ENCODE data around the gene ITGA3.

The ITGA3 gene

GRCh38 chr17:50095626-50096037 is 39.7 kb downstream of the ITGA3 start:
- no peak for DNase-seq

DNA sequence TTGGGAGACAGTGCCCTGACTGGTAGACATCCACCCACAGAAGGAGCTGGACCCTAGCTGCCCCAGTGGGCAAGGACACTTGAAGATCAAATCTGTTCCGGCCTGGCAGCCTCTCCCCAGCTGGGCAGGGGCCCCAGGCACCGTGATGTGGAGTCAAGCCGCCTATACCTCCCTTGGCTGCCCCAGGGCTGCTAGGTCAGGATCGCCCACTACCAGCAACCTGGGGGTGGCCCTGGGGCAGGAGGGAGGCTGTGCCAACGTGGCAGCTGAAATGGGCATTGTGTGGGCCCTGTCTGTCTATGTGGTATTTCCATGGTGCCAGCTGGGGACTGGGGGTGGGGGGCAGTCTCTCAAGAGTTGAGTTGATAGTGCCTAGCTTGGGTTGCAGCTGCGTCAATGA is 40.2 kb downstream of the ITGA3 start:
- DNase-seq, result no peak

DNA sequence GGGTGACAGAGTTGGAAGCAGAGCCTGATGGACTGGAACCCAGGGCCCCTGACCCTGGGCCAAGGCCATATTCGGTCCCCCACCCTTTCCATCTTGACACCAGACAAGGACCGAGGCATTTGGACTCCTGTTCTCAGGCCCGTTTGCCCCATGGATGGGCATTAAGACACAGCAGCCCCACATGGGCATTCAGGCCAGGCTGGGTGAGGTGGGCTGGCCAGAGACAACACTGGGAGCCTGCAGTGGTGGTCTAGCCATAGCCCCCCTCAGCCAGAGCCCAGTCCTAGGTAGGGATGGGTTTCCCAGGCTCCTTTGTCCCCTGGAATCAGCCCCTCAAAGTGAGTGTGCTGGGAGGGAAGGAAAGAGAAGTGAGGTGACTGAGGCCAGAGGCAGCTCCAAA is 40.8 kb downstream of the ITGA3 start:
- DNase-seq, result no peak

DNA sequence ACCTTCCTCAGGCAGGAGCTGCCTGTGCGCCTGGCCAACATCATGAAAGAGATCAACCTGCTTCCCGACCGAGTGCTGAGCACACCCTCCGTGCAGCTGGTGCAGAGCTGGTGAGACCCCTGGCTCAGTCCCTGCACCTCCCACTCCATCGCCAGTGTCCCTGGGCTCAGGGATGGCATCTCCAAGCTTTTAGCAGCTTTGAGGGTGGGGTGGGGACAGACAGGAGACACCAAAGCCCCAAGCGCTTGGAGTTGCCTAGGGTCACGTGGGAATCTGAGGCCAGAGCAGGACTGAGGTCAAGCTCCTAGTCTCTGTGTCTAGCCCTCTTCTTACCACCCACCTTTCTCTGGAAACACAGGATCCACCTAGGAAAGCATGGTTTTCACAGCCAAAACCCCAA is 41.5 kb downstream of the ITGA3 start:
- DNase-seq, result no peak

DNA sequence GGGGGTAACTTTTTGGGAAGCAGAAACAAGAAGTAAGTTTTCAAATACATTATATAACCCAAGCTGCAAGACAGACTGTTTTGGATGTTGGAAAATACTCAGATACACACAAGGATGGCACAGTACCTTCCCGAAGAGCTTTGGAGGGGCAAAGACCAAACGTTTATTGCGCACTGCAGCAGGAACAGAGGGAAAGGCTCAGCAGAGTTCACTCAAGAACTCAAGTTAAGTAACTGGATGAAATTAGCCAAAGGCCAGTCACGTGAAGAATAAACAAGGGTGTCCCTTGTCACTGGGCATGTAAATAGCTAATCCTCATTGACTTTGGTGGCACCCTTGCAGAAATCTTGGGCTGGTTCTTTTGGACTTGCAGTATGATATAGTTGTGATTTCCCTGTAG is 42.0 kb downstream of the ITGA3 start:
- no peak for DNase-seq

DNA sequence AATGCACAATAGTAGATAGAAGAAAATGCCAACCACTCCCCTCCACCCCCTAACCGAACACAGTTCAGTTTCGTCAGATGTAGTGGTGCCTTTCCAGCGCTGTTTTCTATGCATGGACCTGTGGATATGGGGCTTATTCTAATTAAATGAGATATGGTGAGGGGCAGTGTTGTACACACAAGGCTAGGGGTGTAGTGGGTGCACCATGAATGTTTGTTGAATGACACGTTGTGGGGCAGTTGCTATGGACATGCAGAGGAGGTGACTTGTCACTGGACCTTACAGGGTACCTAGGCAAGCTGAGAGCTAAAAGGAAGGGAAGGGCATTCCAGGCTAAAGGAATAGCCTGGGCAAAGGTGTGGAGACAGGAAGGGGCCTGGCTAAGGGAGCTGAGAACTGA is 42.7 kb downstream of the ITGA3 start:
- no peak for DNase-seq

- no peak for DNase-seq
These were observed 43.1 kb downstream of the ITGA3 start for GRCh38 chr17:50099003-50099402.

DNA sequence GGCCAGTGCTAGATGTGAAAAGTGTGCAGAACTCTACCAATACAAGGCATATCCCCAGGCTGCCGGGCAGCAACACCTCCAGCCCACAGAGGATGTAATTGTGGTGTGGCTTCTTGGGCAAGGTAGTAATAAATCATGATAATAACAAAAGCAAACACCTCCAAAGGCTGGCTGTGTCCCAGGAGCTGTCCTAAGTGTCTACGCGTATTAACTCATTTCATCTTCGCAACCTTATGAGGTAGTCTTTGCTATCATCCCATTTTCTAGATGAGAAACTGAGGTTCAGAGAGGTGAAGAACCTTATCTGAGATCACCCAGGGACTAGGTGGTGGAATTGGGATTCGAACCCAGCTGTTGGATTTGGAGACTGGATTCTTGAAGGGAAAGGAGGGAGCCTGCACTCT is 44.6 kb downstream of the ITGA3 start:
- no peak for DNase-seq

- no peak for DNase-seq
These were observed 45.0 kb downstream of the ITGA3 start for GRCh38 chr17:50100921-50101345.

- no peak for DNase-seq
These were observed 45.6 kb downstream of the ITGA3 start for GRCh38 chr17:50101346-50102163.

DNA sequence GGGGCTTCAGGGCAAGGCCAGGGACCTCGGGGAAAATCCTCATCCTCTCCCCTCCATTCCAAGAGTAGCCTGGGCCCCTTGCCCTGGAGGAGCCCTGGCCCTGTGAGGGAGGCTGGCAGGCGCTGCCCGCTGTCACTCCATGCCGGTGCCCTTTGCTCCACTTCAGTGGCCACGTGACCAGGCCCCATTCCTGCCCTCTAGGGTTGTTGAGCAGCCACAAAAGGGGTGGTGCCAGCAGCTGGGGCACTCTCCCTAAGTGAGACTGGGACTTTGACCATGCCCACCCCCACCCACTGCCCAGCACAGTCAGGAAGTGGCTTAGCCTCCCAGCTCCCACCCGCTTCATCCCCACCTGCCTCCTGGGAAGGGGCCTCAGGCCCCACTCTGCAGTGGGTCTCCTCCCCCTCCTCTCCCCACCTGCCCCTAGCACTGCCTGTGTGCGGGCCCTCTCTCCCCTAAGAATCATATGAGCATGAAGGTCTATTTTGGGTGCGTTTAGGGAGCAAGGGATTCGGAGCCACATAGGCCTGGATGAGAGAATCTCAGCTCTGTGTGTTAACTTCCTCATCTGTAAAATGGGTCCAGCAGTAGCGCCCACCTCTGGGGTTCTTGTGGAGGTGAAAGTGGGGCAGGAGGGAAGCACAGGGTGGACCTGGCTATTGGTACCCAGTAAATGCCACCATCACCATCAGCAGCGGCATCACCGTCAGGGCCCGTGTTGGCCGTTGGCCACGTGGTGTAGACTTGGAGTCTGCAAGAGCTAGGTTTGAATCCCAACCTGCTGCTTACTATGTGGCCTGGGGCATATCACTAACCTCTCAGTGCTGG is 46.5 kb downstream of the ITGA3 start:
- no peak for DNase-seq

- DNase-seq, result no peak
These were observed 47.3 kb downstream of the ITGA3 start for GRCh38 chr17:50103252-50103651.

DNA sequence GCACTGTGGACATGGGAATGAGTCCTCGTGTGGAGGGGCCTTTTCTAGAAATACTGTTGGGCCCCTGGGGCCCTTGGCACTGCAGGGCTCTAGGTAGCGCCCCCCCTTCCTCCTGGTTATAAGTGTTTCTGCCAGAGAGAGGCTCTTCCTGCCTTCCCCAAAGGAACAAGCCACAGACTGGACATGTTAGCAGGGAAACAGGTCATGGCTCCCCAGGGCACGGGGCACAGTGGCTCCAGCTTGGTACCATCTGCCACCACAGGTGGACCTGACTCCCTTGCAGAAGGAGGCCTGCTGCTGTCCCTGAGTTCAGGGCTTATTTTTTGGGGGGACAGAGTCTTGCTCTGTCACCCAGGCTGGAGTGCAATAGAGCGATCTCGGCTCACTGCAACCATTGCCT is 48.0 kb downstream of the ITGA3 start:
- DNase-seq, result no peak

GRCh38 chr17:50105811-50106210 is 49.9 kb downstream of the ITGA3 start:
- DNase-seq, result no peak

- no peak for DNase-seq
These were observed 50.7 kb downstream of the ITGA3 start for GRCh38 chr17:50106393-50107131.

DNA sequence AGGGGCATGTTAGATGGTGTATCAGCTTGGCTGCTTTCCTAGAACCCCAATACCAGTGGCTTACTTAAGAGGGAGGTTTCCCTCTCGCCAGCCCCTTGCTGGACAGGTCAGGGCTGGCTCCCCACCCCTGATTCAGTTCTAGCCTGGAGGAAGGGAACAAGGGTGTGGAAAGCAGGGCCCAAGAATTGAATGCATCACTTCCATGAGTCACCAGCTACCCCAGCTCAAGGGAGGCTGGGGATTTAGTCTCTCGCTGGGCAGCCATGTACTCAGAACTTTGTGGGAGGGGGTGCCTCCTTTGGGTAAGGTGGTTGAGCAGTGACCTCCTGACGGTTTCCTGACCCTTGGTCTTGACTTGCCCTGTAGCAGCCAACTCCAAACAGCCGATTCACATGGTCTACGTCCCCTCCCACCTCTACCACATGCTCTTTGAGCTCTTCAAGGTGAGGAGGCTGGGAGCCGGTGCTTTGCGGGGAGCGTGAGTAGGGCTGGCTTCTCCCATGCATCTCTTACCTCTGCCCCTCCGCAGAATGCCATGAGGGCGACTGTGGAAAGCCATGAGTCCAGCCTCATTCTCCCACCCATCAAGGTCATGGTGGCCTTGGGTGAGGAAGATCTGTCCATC is 52.0 kb downstream of the ITGA3 start:
- no peak for DNase-seq

GRCh38 chr17:50108556-50108955 is 52.6 kb downstream of the ITGA3 start:
- DNase-seq, result no peak

- DNase-seq, result no peak
These were observed 53.3 kb downstream of the ITGA3 start for GRCh38 chr17:50109207-50109606.

- no peak for DNase-seq
These were observed 53.9 kb downstream of the ITGA3 start for GRCh38 chr17:50109785-50110184.

- no peak for DNase-seq
These were observed 54.9 kb downstream of the ITGA3 start for GRCh38 chr17:50110591-50111349.

DNA sequence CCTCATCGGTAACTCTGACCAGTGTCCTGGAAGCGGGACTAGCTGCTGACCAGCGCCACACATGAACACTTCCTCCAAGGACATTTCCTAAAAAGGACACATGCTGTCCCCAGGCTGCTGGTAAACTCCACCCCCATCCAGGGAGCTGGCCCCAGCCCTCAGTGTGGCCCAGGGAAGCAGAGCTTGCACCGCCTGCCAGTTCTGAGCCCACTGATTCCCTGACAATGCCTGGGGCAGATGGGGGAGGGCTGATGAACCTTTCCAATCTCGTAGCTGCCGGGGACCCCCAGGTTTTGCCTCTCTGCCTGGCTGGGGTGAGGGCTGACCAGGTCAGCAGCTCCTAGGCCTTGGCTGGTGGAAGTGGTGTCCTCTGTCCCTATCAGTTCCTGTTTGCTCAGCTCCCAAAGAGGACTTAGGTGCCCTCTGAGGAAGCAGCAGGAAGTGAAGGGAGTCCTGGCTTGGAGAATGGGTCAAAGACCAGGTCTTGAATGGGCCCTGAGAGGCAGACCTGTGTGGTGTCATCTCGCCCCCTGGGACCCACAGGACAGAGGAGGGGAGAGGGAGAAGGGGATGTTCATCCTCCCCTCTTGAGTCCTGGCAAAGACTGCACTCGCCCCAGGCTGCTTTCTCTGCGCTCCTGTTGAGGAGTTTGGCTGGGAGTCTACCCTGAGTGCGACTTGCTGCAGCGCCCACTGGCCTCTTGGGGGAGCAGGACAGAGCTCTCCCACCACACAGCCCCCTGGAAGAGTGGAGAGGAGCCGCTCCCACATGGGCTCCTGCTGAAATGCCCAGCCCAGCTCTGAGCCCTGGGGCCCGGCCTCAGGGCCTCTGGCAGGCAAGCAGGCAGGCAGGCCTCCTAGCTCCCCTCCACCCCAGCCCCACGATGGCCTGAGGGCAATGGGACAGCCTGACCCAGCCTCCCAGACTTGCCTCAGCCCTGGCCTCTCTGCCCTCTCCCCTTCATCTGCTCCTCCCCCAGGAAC is 56.1 kb downstream of the ITGA3 start:
- no peak for DNase-seq
